ENCODE results near the gene SEPTIN10.

The SEPTIN10 gene

DNA sequence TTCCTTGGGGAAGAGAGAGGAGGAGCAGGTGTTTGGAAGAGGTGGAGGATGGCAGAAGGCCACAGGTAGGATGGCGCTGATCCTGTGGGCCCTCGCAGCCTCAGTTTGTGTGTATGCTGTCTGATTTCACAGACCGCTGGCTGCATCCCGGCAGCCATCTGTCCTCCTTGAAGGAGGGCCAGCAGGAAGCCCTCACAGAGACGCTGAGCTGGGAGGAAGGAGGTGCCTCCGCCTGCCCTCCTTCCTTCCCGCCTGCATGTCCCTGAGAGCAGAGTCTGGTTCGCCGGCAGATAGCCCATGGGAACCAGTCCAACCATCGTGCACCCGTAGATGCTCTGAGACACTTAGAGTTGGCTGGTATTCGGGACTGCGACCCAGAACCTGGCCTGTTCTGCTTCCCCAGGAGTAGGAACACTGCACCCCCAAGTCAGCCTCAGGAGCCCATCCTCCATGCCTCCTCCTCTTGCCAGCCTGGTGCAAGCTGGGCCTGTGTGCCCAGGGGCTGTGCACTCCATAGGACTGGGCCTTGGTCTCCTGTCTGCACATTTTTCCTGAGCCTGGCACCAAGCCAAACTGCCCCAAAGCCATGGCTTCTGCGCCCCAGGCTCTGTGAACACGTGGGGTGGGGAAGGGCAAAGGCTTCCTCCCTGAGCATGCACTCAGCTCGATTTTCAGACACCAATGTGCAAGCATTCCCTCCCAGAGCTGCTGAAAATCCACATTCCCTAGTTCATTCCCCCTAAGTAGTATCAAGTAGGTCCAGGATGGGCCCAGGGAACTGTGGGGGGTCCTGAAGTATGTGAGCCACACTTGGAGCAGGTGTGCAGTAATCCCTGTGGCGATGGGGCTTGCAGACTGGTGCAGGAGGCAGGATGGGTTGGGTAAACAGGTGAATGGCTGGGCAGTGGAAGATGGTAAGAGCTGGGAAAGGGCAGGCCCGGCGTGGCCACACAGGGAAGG is 115.6 kb downstream of the SEPTIN10 start:
- DNase-seq (ENCODE audit: low spot score), result no peak

GRCh38 chr2:109497463-109497862 is 116.3 kb downstream of the SEPTIN10 start:
- no peak for DNase-seq (ENCODE audit: low spot score)

GRCh38 chr2:109494351-109494750 is 119.4 kb downstream of the SEPTIN10 start:
- no peak for DNase-seq (ENCODE audit: low spot score)

DNA sequence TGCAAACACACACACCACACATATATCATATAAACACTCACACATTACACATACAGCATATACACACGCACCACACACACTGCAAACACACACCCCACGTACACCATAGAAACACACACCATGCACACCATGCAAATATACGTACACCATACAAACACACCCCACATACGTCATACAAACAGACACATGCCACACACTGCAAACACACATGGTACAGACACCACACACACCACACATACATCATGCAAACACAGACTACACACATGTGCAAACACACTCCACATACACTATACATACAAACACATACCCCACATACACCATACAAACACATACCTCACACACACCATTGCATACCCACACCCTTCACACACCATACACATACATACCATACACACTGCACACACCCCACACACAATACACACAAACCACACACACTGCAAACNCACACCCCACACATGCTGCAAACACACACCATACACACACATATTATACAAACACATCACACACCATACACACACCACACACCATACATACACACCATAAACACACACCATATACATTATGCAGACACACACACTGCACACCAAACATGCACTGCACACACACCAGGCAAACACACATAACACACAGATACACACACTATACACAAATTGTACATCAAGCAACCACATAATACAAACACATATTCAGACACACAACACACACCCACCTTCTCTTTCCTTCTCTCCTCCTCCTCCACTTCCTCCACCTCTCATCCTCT is 120.4 kb downstream of the SEPTIN10 start:
- no peak for DNase-seq (ENCODE audit: low spot score)

Data from D341Med (cell line).